Hepatocyte (in vitro differentiated cells): ENCODE data around the gene ANKRD13A. TPM values are rescaled to one million over a fixed set of nuclear protein-coding genes. Genes with fewer than 3 reads are reported as not detected.

ENCODE experiments used
- DNase-seq: peaks from one replicate; pipeline ENCODE4 v3.0.0-alpha.2; 2016; ENCODE audit warnings: low spot score
- H2AFZ ChIP-seq: fragments of 200-600 bp; sonication (generic); 2 replicates; pipeline ENCODE4 v1.6.0; 2016; ENCODE audit warnings: antibody characterized with exemption, mild to moderate bottlenecking
- H3K27ac ChIP-seq: fragments of 200-600 bp; sonication (generic); 2 replicates; pipeline ENCODE4 v1.5.1; 2016; ENCODE audit warnings: mild to moderate bottlenecking
- H3K27me3 ChIP-seq: fragments of 200-600 bp; sonication (generic); 2 replicates; pipeline ENCODE4 v1.6.1; 2016
- H3K36me3 ChIP-seq: fragments of 200-600 bp; sonication (generic); replicated peaks from 2 replicates; pipeline ENCODE4 v1.5.1; 2016; ENCODE audit warnings: low read depth; ENCODE audit not compliant: insufficient read depth
- H3K4me1 ChIP-seq: fragments of 200-600 bp; sonication (generic); 2 replicates; pipeline ENCODE4 v1.5.1; 2016; ENCODE audit warnings: mild to moderate bottlenecking, moderate library complexity; ENCODE audit not compliant: insufficient read depth
- H3K4me2 ChIP-seq: fragments of 200-600 bp; sonication (generic); 2 replicates; pipeline ENCODE4 v1.6.0; 2016
- H3K4me3 ChIP-seq: fragments of 200-600 bp; sonication (generic); 2 replicates; pipeline ENCODE4 v1.5.1; 2016; ENCODE audit warnings: mild to moderate bottlenecking
- H3K79me2 ChIP-seq: fragments of 200-600 bp; sonication (generic); 2 replicates; pipeline ENCODE4 v1.6.0; 2017; ENCODE audit warnings: mild to moderate bottlenecking
- H3K9me2 ChIP-seq: fragments of 200-600 bp; sonication (generic); replicated peaks from 2 replicates; pipeline ENCODE4 v1.6.0; 2017; ENCODE audit warnings: mild to moderate bottlenecking; ENCODE audit not compliant: insufficient read depth
- H3K9me3 ChIP-seq: fragments of 200-600 bp; sonication (generic); 2 replicates; pipeline ENCODE4 v1.5.1; 2016; ENCODE audit warnings: low read depth, mild to moderate bottlenecking
- H4K20me1 ChIP-seq: fragments of 200-600 bp; sonication (generic); 2 replicates; pipeline ENCODE4 v1.6.0; 2016; ENCODE audit warnings: mild to moderate bottlenecking; ENCODE audit not compliant: insufficient read depth, poor library complexity, severe bottlenecking
- EZH2 ChIP-seq: fragments of 200-600 bp; sonication (generic); IDR thresholded peaks from 2 replicates; pipeline ENCODE4 v1.6.1; 2016; ENCODE audit warnings: antibody characterized with exemption, mild to moderate bottlenecking, borderline replicate concordance
- EZH2phosphoT487 ChIP-seq: fragments of 200-600 bp; sonication (generic); IDR thresholded peaks from one replicate; pipeline ENCODE4 v1.6.1; 2018; ENCODE audit warnings: antibody characterized with exemption, mild to moderate bottlenecking, low read depth, moderate library complexity; ENCODE audit not compliant: unreplicated experiment, severe bottlenecking
- WGBS: methylation state at CpG from one replicate; pipeline ENCODE4 v1.1.6; 2016; ENCODE audit warnings: low lambda C conversion rate; ENCODE audit errors: missing lambda C conversion rate; 5-methylcytosine and 5-hydroxymethylcytosine counted together
- polyA plus RNA-seq: library from polyadenylated mRNA; unstranded; fragments of >200 nt; fragmentation: Nextera tagmentation; extraction: Ambion mirVana; gene quantifications from 2 replicates; pipeline ENCODE4 v1.2.1, GENCODE V29; 2016
- total RNA-seq: library from RNA; depleted of rRNA; stranded (reverse); fragments of >200 nt; gene quantifications from 2 replicates; pipeline ENCODE4 v1.2.3, GENCODE V29; 2014
- TF ChIP-seq, protein P1 (sequence below): fragments of 200-600 bp; sonication (generic); IDR thresholded peaks from 2 replicates; pipeline ENCODE4 v1.5.1; 2016; ENCODE audit warnings: antibody characterized with exemption, mild to moderate bottlenecking; ENCODE audit not compliant: poor library complexity

The ANKRD13A gene
- total and polyA plus RNA-seq, 2 experiments from 2014 or later, result 13.2 to 55.3 TPM

DNA sequence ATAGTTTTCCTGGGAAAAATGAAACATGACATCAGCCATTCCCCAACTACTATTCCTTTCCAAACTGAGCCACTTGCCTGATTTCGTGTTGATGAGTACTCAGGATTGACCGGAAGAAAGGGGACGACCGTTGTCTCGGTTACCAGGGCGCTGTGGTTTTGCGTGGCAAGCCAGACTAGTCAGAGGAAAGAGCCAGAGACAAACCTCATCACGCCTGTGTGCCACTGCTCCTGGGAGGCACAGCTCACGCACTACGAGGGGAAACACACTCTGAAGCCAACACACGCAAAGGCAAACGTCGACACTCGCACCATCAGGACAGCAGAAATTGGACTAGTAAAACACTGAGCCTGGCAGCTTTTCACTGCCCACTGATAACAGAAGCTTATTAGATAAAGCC, 38.0 kb upstream of the ANKRD13A start:
- Histone ChIP-seq H3K79me2 (no peaks in the 10 kb centered on the region), H3K27ac (no peak overlapping the region), H4K20me1 (no peaks in the 10 kb centered on the region), H3K4me3 (no peak overlapping the region), H3K9me3 (no peaks in the 10 kb centered on the region), H3K4me1 (no peaks in the 10 kb centered on the region), H3K27me3 (no peaks in the 10 kb centered on the region), H3K36me3 (no peaks in the 10 kb centered on the region), H2AFZ (no peak overlapping the region), H3K4me2 (no peak overlapping the region), H3K9me2 (no peaks in the 10 kb centered on the region)
- no peak for DNase-seq
- no peak for TF ChIP-seq EZH2phosphoT487
- TF ChIP-seq EZH2, result no peak
- TF ChIP-seq, protein P1, sequence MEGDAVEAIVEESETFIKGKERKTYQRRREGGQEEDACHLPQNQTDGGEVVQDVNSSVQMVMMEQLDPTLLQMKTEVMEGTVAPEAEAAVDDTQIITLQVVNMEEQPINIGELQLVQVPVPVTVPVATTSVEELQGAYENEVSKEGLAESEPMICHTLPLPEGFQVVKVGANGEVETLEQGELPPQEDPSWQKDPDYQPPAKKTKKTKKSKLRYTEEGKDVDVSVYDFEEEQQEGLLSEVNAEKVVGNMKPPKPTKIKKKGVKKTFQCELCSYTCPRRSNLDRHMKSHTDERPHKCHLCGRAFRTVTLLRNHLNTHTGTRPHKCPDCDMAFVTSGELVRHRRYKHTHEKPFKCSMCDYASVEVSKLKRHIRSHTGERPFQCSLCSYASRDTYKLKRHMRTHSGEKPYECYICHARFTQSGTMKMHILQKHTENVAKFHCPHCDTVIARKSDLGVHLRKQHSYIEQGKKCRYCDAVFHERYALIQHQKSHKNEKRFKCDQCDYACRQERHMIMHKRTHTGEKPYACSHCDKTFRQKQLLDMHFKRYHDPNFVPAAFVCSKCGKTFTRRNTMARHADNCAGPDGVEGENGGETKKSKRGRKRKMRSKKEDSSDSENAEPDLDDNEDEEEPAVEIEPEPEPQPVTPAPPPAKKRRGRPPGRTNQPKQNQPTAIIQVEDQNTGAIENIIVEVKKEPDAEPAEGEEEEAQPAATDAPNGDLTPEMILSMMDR, result no peak
- WGBS, result 91% methylated on average over 14 of the region's 14 CpGs

DNA sequence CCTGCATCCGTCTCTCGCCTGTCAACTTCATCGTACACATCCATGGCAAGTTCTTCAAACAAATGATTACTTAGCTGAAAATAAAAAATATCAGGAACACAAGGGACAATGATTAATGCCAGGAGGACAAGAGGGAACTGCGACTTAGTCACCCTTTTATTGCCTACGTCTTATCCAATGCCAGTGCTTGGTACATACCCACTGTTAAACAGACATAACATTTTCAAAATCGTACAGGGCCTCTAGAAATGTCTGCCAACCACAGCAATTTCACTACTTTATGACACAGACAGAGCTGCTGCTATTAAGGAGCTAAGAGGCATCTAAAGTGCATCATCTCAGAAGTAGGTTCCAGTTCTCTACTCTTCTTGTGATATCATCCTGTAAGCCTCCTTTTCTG, 37.6 kb upstream of the ANKRD13A start:
- Histone ChIP-seq H3K79me2 (no peaks in the 10 kb centered on the region), H3K4me3 (no peak overlapping the region), H3K27me3 (no peaks in the 10 kb centered on the region), H2AFZ (no peak overlapping the region), H3K9me2 (no peaks in the 10 kb centered on the region), H3K27ac (no peak overlapping the region), H3K4me1 (no peaks in the 10 kb centered on the region), H3K9me3 (no peaks in the 10 kb centered on the region), H3K4me2 (no peak overlapping the region), H4K20me1 (no peaks in the 10 kb centered on the region), H3K36me3 (no peaks in the 10 kb centered on the region)
- DNase-seq, result no peak
- 91% methylated on average over 6 of the region's 6 CpGs for WGBS
- TF ChIP-seq EZH2phosphoT487 (no peak), EZH2 (no peak)
- TF ChIP-seq, protein P1, result no peak

DNA sequence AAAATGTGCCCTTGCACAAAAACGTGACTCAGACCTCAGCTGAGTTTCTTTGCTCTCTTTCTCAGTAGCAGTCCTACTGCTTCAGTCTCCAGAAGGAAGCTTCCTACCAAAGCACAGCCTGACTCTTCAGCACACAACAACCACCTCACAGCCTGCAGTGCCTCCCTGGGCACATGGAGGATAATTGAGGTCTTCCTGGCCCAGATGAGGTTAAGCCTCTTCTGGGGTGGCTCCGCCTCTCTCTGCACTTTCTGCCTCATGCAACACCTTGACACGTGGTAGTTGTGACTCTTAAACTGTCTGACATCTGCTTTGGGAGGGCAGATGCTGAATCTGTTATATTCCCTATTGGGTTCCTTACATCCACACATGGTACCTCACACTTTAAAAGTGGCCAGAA, 36.8 kb upstream of the ANKRD13A start:
- Histone ChIP-seq H3K4me2 (no peak overlapping the region), H3K4me3 (no peak overlapping the region), H3K9me3 (no peaks in the 10 kb centered on the region), H2AFZ (no peak overlapping the region), H3K27ac (no peak overlapping the region), H3K4me1 (no peaks in the 10 kb centered on the region), H3K27me3 (no peaks in the 10 kb centered on the region), H4K20me1 (no peaks in the 10 kb centered on the region), H3K9me2 (no peaks in the 10 kb centered on the region), H3K79me2 (no peaks in the 10 kb centered on the region), H3K36me3 (no peaks in the 10 kb centered on the region)
- no peak for DNase-seq
- 71% methylated on average over 3 of the region's 3 CpGs for WGBS
- TF ChIP-seq, protein P1, result no peak
- no peak for TF ChIP-seq EZH2
- TF ChIP-seq EZH2phosphoT487, result no peak

DNA sequence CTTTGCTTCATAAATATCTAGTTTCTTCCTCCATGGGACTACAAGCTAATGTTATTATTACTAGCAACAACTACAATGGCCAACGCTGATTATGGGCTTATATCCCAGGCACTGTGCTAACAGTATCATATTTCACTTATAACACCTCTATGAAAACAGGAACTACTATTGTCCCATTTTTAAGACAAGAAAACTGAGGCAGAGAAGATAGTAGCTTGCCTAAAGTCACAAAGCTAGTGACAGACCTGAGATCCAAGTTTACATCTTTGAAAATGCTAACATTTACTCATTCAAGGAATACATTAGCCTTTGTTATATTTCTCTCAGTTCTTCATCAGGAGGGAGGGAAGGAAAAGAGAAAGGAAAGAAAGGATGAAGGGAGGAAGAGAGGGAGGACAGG, 35.9 kb upstream of the ANKRD13A start:
- DNase-seq, result no peak
- Histone ChIP-seq H3K79me2 (no peaks in the 10 kb centered on the region), H2AFZ (no peak overlapping the region), H3K27ac (no peak overlapping the region), H3K4me3 (no peak overlapping the region), H3K4me2 (no peak overlapping the region), H3K9me3 (no peaks in the 10 kb centered on the region), H3K4me1 (no peaks in the 10 kb centered on the region), H3K36me3 (no peaks in the 10 kb centered on the region), H3K27me3 (no peaks in the 10 kb centered on the region), H3K9me2 (no peaks in the 10 kb centered on the region), H4K20me1 (no peaks in the 10 kb centered on the region)
- WGBS, result 91% methylated on average over 1 of the region's 1 CpG
- TF ChIP-seq, protein P1, result no peak
- TF ChIP-seq EZH2phosphoT487, result no peak
- TF ChIP-seq EZH2, result no peak
